Stimulated activated CD4-positive, alpha-beta T cell treated with anti-CD3 and anti-CD28 coated beads, Interleukin-2, amount 100 ng/mL, for 4 hours (primary cell): ENCODE measurements around the gene PNMA8A.
"Not testable (repeated sequence)": the region's sequence is repeated elsewhere in the genome, so short reads cannot be mapped to it uniquely, and the experiment has no call there.

Experiments
- DNase-seq: peaks from one replicate; pipeline ENCODE4 v3.0.0-alpha.2; 2020; ENCODE audit warnings: low read depth

The PNMA8A gene, protein sequence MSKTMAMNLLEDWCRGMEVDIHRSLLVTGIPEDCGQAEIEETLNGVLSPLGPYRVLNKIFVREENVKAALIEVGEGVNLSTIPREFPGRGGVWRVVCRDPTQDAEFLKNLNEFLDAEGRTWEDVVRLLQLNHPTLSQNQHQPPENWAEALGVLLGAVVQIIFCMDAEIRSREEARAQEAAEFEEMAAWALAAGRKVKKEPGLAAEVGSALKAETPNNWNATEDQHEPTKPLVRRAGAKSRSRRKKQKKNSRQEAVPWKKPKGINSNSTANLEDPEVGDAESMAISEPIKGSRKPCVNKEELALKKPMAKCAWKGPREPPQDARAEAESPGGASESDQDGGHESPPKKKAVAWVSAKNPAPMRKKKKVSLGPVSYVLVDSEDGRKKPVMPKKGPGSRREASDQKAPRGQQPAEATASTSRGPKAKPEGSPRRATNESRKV

GRCh38 chr19:46471116-46471733 is at the start of gene PNMA8A:
Gene PNMA8A, minus strand, starts transcription at chr19:46471563. Its CDS starts 528 bp downstream, at chr19:46471035.
- DNase-seq: no peak

- no peak for DNase-seq
Observed at GRCh38 chr19:46520616-46521015, 49.3 kb upstream of the PNMA8A start.

- no peak for DNase-seq
Observed at GRCh38 chr19:46517471-46517870, 46.1 kb upstream of the PNMA8A start.

DNA sequence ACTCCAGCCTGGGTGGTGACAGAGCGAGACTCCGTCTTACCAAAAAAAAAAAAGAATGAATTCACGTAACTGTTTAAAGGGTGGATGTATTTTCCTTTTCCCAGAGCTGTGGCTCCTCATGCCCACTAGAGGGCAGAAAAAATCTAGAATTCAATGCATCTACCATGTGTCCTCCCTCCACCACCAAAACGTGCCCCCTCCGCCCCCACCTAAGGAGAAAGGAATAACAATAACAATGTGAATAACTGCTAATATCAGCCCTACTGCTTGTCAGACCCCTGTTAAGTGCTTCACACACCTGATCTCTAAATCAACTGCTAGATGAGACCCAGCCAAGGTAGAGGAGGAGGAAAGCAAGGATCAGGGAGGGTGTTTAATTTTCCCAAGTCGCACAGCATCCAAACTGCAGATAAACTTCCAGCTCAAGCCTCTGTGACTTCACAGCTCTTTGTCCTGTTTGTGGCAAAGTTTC is 44.6 kb upstream of the PNMA8A start:
- DNase-seq: peak; percentile 40

DNA sequence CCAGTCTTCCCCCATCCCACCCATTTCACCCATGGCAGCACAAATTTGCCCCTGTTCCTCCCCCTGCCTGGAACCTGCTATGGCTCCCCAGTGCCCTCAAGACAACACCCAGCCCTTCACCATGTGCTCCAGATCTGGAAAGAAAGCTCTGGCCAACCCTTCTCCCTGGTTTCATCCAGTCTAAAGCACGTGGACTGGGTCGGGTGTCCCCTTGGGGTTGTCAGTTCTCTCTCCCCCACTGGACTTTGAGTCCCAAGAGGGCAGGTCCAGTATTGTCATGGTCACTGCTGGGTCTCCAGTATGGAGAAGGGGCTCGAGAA is 43.9 kb upstream of the PNMA8A start:
- DNase-seq: no peak

- DNase-seq: no peak
Observed at GRCh38 chr19:46514589-46515289, 43.4 kb upstream of the PNMA8A start.

DNA sequence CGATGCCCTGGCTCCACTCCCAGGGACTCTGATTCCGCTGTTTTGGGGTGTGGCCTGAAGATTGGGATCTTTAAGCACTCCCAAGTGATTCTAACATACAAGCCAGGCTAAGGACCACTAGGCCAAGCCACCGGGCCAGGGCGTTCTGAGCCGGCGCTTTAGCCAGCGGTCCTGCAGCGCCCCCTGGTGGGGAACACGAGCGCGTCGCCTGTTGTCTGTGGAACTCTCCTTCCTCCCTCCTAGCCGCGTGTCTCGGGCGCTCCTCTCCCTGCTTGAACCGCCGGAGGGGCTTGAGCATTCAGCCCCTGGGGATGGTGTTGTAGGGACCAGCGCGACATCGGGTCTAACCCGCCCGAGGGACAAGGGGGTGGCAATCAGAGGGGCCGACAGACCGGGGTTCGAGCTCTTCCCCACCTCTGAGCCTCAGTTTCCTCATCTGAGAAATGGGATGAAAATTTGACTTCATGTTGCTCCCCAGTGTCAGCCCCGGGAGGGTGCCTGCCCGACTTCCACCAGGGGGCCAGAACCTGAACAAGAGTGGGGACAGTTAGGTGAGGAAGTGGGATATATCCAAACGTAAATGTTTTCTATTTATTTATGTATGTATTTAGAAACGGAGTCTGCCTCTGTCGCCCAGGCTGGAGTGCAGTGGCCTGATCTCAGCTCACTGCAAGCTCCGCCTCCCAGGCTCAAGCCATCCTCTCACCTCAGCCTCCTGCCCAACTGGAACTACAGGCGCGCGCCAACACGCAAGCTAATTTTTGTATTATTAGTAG is 42.3 kb upstream of the PNMA8A start:
- DNase-seq: peak; percentile 69

DNA sequence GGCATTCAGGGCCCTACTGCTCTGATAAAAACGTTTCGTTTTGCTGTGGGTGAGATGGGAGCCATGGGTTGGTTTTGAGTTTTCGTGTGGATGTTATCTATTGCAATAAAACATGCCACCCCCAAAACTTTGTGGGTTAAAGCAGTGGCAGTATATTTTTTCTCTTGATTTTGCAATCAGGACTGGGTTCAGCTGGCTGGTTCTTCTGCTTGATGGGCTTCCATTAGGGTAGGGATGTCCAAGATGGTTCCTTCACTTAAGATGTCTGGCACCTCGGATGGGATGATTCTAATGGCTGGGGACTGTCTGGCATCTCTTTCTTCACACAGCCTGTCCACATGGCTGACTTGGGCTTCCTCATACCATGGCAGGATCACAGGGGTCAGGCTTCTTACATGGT is 39.9 kb upstream of the PNMA8A start:
- no peak for DNase-seq

- DNase-seq: no peak
Observed at GRCh38 chr19:46508206-46508605, 36.8 kb upstream of the PNMA8A start.

DNA sequence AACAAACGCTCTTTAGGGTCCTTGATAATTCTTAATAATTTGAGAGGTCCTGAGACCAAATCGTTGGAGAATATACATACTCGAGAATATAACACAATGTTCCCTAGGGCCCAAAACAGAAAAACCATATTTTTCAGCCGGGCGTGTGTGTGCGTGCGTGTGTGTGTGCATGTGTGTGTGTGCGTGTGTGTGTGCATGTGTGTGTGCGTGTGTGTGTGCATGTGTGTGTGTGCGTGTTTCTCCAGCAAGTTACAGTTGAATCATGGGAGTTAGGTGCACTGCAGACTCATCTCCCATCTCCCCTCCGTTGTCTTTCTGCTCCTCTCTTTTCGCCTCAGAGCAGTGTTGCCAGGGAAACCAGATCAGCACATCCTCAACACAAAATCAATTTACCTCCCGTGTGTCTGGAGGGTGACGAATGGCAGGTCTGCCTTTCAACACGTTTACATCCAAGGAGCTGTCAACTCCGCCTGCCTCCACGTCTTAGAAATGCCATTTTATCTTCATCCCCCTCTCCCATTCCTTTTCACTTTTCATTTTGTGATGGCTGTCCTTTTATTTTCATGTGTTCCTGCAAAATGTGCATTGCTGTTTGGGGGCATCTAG is 32.6 kb upstream of the PNMA8A start:
- DNase-seq: no peak

GRCh38 chr19:46502891-46503290 is 31.5 kb upstream of the PNMA8A start:
- DNase-seq: no peak

DNA sequence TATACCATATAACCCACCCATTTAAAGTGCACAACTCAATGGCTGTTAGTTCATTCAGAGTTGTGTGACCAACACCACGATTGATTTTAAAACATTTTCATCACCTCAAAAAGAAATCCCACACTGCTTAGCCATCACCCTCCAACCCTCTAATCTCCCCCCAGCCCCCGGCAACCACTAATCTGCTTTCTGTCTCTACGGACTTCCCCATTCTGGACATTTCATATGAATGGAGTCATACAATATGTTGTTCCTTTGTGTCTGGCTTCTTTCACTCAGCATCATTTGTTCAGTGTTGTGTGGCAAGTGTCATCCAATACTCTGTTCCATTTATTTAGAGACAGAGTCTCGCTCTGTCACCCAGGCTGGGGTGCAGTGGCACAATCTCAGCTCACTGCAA is 28.3 kb upstream of the PNMA8A start:
- DNase-seq: no peak

- no peak for DNase-seq
Observed at GRCh38 chr19:46497773-46498172, 26.4 kb upstream of the PNMA8A start.

- DNase-seq: not testable (repeated sequence)
Observed at GRCh38 chr19:46496886-46497285, 25.5 kb upstream of the PNMA8A start.

DNA sequence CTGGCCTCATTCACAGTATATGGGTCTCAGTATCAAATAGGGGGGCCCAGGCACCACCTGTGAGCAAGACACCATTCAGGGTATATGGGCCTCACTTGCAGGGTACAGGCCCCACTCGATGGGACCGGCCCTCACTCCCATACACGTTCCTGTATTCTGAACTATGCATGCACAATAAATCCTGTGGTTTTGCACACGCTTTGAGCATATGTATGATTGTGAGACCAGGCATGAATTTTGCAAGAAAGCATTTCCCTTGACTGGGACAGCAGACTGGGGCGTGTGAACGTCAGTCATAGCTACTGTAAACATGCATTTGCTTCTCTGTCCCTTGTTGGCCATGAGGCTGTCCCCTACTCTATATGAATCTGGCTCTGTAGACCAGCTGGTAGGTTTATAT is 24.9 kb upstream of the PNMA8A start:
- no peak for DNase-seq

GRCh38 chr19:46495786-46496099 is 24.4 kb upstream of the PNMA8A start, which contains the start of gene PNMA8B:
Gene PNMA8B, minus strand, starts transcription at chr19:46495867. Its CDS starts 402 bp downstream, at chr19:46495465.
- peak; percentile 58 for DNase-seq

- no peak for DNase-seq
Observed at GRCh38 chr19:46494941-46495785, 23.8 kb upstream of the PNMA8A start.

GRCh38 chr19:46494146-46494940 is 23.0 kb upstream of the PNMA8A start:
- no peak for DNase-seq

DNA sequence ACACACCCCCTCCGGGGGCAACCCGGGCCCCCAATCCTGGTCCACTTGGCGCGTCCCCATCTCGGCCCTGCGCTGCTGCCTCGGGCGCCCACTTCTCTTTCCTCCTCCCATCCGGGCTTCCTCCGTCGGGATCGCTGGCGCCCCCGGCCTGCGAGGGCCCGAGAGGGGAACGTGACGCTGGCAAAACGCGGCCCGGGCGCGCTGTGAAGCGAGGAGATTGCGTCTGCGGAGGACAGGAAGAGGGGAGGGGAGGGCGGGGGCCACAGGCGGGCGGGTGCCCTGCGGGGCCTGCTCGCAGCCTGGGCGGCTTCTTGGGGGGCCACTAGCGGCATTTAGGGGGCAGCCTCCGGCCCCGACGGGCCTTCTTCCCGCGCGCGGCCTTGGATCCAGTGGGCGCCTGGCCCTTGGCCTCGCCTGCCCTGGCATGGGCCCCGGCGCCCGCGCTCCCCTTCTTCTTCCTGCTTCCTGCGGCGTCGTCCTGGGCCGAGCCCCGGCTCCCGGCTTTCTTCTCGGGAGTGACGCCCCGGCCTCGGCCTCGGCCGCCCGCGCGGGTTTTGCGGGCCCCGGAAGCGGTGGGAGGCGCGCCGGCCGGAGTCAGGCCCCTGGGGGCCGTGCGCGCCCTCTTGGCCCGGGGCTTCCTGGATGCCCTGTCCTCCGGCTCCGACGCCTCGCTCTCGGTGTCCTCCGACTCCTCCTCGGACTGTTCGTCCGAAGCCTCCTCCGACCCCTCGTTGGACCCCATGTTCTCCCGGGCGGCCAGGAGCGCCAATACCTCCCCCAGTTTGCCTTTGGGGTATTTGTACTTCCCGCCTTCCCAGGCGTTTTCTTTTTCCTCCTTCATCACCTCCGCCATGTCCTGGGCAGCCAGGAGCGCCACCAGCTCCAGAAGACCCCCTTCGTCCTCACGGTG is 22.1 kb upstream of the PNMA8A start:
- peak; percentile 15 for DNase-seq
